Type B pancreatic cell (in vitro differentiated cells): ENCODE measurements around the gene SBF1. TPM values are rescaled to one million over a fixed set of nuclear protein-coding genes. Genes with fewer than 3 reads are reported as not detected.
A peak's percentile ranks its signal among the peaks of the same experiment; 100 is the strongest.

Experiments
- DNase-seq: peaks from one replicate; pipeline ENCODE4 v3.0.0; 2021; ENCODE audit warnings: mixed read lengths; ENCODE audit not compliant: unreplicated experiment; ENCODE audit errors: extremely low spot score
- H3K27ac Mint-ChIP-seq: 2 replicates; pipeline ENCODE4 v1.8.0; 2021; ENCODE audit warnings: mild to moderate bottlenecking, mixed read lengths
- H3K27me3 Mint-ChIP-seq: 2 replicates; pipeline ENCODE4 v1.8.0; 2021; ENCODE audit warnings: mixed read lengths
- H3K36me3 Mint-ChIP-seq: 2 replicates; pipeline ENCODE4 v1.8.0; 2021; ENCODE audit warnings: mixed read lengths
- H3K4me1 Mint-ChIP-seq: one replicate; pipeline ENCODE4 v1.8.0; 2021; ENCODE audit warnings: mixed read lengths; ENCODE audit not compliant: unreplicated experiment
- H3K4me3 Mint-ChIP-seq: 2 replicates; pipeline ENCODE4 v1.8.0; 2021; ENCODE audit warnings: mild to moderate bottlenecking, mixed read lengths
- H3K9me3 Mint-ChIP-seq: 2 replicates; pipeline ENCODE4 v1.8.0; 2021; ENCODE audit warnings: mixed read lengths
- total RNA-seq: library from RNA; stranded (reverse); gene quantifications from 2 replicates; pipeline ENCODE4 v1.2.1, GENCODE V29; 2021; ENCODE audit warnings: low replicate concordance
- TF ChIP-seq, protein P1 (sequence below): fragments of 200-600 bp; sonication (generic); conservative IDR thresholded peaks from 2 replicates; pipeline ENCODE4 v1.5.0; 2021; ENCODE audit warnings: antibody characterized with exemption, mild to moderate bottlenecking

SBF1 gene
- total RNA-seq, 1 donor from 2014 or later = 119 TPM

DNA sequence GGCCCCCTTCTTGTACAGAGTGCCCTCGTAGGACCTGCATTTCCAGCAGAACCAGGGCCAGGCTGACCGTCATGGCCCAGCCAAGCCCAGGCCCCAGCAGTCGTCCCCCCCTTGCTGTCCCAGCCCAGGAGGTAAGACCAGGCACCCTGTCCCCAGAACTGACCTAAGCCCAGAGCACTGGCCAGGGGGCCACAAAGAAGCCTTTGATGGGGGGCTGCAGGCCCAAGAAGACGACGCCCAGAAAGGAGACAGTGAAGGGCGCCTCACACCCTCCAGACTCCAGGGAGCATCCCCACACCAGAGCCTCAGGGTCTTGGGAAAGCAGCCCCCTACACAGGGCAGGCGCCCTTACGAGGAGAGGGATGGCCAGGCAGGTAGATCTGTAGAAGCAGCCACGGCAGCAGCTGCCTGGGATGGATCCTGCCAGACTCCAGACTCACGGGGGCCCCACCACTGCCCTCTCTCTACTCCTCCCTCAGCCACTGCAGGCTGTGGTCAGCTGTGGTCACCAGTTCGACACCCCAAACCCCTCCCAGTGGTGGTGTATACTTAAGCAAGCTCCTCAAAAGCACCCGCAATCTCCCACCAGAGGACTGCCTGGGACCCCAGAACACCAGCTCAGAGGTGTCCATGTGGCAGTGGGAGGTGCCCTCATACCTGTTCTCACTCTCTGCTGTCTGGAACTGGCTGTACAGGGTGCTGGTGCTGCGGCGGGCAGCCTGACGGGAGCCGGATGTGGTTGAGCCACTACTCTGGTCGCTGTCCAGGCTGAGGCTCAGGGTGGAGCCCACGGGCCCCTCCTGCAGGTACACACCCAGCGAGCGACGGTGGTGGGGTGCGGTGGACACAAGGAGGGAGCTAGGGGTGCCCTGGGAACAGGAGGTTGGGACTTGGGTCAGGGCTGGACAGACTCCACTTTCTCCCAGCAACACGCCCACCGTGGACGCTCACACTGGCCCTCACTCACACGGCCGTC lies 27.0 kb downstream of the SBF1 start:
- H3K9me3 Mint-ChIP-seq = no peaks in the 10 kb centered on the region
- peaks cover 9% of the 10 kb centered on the region for H3K4me1 Mint-ChIP-seq
- DNase-seq = no peak
- H3K27me3 Mint-ChIP-seq = no peaks in the 10 kb centered on the region
- TF ChIP-seq, protein P1, sequence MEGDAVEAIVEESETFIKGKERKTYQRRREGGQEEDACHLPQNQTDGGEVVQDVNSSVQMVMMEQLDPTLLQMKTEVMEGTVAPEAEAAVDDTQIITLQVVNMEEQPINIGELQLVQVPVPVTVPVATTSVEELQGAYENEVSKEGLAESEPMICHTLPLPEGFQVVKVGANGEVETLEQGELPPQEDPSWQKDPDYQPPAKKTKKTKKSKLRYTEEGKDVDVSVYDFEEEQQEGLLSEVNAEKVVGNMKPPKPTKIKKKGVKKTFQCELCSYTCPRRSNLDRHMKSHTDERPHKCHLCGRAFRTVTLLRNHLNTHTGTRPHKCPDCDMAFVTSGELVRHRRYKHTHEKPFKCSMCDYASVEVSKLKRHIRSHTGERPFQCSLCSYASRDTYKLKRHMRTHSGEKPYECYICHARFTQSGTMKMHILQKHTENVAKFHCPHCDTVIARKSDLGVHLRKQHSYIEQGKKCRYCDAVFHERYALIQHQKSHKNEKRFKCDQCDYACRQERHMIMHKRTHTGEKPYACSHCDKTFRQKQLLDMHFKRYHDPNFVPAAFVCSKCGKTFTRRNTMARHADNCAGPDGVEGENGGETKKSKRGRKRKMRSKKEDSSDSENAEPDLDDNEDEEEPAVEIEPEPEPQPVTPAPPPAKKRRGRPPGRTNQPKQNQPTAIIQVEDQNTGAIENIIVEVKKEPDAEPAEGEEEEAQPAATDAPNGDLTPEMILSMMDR = no peak
- peaks cover 11% of the 10 kb centered on the region for H3K36me3 Mint-ChIP-seq
- H3K27ac Mint-ChIP-seq = peak overlapping the region; percentile 11
- no peak overlapping the region for H3K4me3 Mint-ChIP-seq

DNA sequence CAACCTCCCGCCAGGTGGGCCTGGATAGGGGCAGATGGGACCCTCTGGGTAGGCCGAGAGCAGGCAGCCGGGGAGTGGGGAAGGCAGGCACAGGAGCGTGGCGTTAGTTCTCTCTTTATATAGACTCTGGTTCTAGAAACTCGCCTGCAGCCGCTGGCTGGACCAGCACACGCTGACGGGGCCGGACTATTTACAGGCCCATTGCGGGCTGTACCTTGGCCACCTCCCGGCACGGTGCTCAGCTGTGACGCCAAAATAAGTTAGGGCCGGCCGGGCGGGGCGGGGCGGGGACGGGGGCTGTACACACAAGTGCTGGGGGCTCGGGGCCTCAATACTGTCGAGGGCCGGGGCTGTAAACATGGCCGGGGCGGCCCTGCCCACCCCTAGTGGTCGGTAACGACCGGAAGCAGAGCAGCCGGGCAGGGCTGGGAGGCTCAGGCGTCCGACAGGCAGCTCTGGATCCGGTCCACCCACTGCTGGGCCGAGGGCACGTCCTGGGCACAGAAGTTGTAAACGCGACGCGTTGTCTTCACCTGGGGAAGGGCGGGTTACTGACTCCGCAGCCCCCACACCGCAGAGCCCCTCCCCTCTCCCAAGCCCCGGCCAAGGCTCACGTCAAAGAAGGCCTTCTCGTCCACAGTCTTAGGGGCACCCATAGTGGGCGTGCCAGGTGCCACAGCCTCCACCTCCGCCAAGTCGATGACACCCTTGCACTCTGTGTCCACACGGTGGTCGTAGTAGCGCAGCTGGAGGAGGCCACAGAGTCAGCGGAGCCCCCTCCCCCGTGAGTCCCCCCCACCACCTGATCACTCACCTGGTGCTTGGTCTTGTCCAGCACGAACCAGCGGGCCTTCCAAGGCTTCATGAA lies 27.9 kb downstream of the SBF1 start:
- Mint-ChIP-seq H3K27me3 (no peaks in the 10 kb centered on the region), H3K27ac (no peak overlapping the region), H3K4me3 (no peak overlapping the region), H3K9me3 (no peaks in the 10 kb centered on the region), H3K36me3 (peaks cover 8% of the 10 kb centered on the region), H3K4me1 (peaks cover 9% of the 10 kb centered on the region)
- TF ChIP-seq, protein P1 = no peak
- DNase-seq = no peak

DNA sequence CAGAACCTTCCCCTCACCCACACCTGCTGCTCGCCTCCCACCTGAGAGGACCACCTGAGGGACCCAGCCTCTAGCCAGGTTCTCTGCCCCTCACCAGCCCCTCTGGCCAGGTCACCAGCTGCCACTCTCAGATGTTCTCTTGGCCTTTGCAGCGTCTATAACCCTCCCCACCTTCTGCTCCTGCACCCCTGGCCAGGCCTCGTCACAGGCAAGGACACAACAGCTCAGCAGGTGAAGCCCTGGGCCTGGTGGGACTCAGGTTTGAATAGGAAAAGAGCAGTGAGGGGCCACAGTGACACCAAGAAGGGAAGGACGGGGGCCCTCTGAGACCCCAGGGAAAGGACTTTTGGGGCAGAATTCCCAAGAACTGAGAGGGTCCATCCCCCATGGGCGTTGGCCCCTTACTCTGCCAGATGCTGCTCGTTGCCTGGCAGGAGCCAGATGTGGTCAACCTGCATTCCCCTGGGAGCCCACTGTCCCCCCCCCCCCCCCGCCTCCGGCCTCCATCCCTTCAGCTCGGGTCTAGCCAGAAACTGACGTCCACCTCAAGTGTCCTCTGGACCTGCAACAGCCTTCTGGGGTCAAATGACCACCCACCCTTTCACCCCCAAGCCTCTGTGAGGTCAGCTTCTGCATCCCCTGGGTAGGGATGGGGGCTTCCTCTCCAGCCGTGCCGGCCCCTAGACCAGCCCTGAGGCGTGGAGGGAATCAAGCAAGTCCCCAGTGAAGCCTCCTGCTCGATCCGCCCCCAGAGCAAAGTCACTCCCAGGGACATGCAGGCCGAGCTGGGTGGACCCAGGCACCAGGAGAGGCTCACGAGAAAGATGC lies 28.7 kb downstream of the SBF1 start:
- peaks cover 8% of the 10 kb centered on the region for H3K36me3 Mint-ChIP-seq
- H3K4me3 Mint-ChIP-seq = peak overlapping the region; percentile 47
- DNase-seq = no peak
- H3K27ac Mint-ChIP-seq = peak overlapping the region; percentile 67
- H3K4me1 Mint-ChIP-seq = peaks cover 9% of the 10 kb centered on the region
- TF ChIP-seq, protein P1 = no peak
- H3K27me3 Mint-ChIP-seq = no peaks in the 10 kb centered on the region
- no peaks in the 10 kb centered on the region for H3K9me3 Mint-ChIP-seq

GRCh38 chr22:50445071-50445879 lies 29.6 kb downstream of the SBF1 start:
- Mint-ChIP-seq H3K4me1 (peaks cover 9% of the 10 kb centered on the region), H3K27me3 (no peaks in the 10 kb centered on the region), H3K36me3 (peaks cover 5% of the 10 kb centered on the region), H3K9me3 (no peaks in the 10 kb centered on the region), H3K27ac (peak overlapping the region; percentile 67), H3K4me3 (no peak overlapping the region)
- no peak for DNase-seq
- TF ChIP-seq, protein P1 = no peak
